ENCODE data around the gene OVOL2.

The OVOL2 gene

GRCh38 chr20:18019068-18019467, 38.6 kb downstream of the OVOL2 start:
- TF ChIP-seq, protein P1, sequence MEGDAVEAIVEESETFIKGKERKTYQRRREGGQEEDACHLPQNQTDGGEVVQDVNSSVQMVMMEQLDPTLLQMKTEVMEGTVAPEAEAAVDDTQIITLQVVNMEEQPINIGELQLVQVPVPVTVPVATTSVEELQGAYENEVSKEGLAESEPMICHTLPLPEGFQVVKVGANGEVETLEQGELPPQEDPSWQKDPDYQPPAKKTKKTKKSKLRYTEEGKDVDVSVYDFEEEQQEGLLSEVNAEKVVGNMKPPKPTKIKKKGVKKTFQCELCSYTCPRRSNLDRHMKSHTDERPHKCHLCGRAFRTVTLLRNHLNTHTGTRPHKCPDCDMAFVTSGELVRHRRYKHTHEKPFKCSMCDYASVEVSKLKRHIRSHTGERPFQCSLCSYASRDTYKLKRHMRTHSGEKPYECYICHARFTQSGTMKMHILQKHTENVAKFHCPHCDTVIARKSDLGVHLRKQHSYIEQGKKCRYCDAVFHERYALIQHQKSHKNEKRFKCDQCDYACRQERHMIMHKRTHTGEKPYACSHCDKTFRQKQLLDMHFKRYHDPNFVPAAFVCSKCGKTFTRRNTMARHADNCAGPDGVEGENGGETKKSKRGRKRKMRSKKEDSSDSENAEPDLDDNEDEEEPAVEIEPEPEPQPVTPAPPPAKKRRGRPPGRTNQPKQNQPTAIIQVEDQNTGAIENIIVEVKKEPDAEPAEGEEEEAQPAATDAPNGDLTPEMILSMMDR (IDR thresholded peaks at IDR 0.05; ENCODE audit: insufficient read depth, low read length, poor library complexity, severe bottlenecking) = peak; percentile 17
- no peak for TF ChIP-seq EZH2phosphoT487 (conservative IDR thresholded peaks at IDR 0.05; ENCODE audit: low read length)
- H3K79me2 ChIP-seq (ENCODE audit: insufficient read depth, low read length) = no peaks in the 10 kb centered on the region
- no peaks in the 10 kb centered on the region for H3K9me3 ChIP-seq (ENCODE audit: insufficient read depth, low read length)
- H3K27ac ChIP-seq (ENCODE audit: low read depth, low read length) = no peak overlapping the region
- no peak overlapping the region for H3K4me3 ChIP-seq (ENCODE audit: insufficient read depth, low read length, poor library complexity, severe bottlenecking)
- no peaks in the 10 kb centered on the region for H3K9me2 ChIP-seq (replicated peaks; ENCODE audit: insufficient read depth, low read length)
- H3K27me3 ChIP-seq (ENCODE audit: low read length) = no peaks in the 10 kb centered on the region
- no peak overlapping the region for H3K4me2 ChIP-seq (ENCODE audit: low read depth, low read length, poor library complexity, severe bottlenecking)
- H3K9ac ChIP-seq (ENCODE audit: low read length) = no peak overlapping the region
- no peak overlapping the region for H2AFZ ChIP-seq (ENCODE audit: low read depth, low read length, severe bottlenecking)
- H3F3A ChIP-seq (ENCODE audit: insufficient read depth) = no peaks in the 10 kb centered on the region
- H3K36me3 ChIP-seq (ENCODE audit: low read length) = no peaks in the 10 kb centered on the region
- no peaks in the 10 kb centered on the region for H4K20me1 ChIP-seq (ENCODE audit: low read depth, low read length)

DNA sequence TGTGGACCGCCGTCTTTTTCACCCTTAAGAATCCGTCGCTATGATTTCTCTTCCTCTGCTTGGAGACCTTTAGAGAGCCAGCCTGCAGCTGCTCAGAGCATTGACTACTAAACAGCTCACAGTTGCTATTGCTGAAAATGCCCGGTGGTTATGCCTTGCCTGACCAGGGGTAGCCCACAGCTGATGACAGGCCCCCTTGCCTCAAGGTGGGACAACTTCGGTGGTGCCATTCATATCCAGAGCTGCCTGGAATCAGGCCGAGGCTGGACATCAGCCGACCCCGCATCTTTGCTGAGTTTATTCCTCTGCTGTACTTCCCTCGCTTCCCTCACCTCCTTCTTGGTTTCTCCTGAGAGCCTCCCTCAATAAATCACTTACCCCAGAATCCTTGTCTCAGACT, 39.6 kb downstream of the OVOL2 start:
- Histone ChIP-seq H2AFZ (ENCODE audit: low read depth, low read length, severe bottlenecking) (no peak overlapping the region), H3K4me2 (ENCODE audit: low read depth, low read length, poor library complexity, severe bottlenecking) (no peak overlapping the region), H3F3A (ENCODE audit: insufficient read depth) (no peaks in the 10 kb centered on the region), H4K20me1 (ENCODE audit: low read depth, low read length) (no peaks in the 10 kb centered on the region), H3K27me3 (ENCODE audit: low read length) (no peaks in the 10 kb centered on the region), H3K9ac (ENCODE audit: low read length) (no peak overlapping the region), H3K27ac (ENCODE audit: low read depth, low read length) (no peak overlapping the region), H3K9me2 (replicated peaks; ENCODE audit: insufficient read depth, low read length) (no peaks in the 10 kb centered on the region), H3K36me3 (ENCODE audit: low read length) (no peaks in the 10 kb centered on the region), H3K4me3 (ENCODE audit: insufficient read depth, low read length, poor library complexity, severe bottlenecking) (no peak overlapping the region), H3K79me2 (ENCODE audit: insufficient read depth, low read length) (no peaks in the 10 kb centered on the region), H3K9me3 (ENCODE audit: insufficient read depth, low read length) (no peaks in the 10 kb centered on the region)
- TF ChIP-seq, protein P1 (IDR thresholded peaks at IDR 0.05; ENCODE audit: insufficient read depth, low read length, poor library complexity, severe bottlenecking) = no peak
- no peak for TF ChIP-seq EZH2phosphoT487 (conservative IDR thresholded peaks at IDR 0.05; ENCODE audit: low read length)

DNA sequence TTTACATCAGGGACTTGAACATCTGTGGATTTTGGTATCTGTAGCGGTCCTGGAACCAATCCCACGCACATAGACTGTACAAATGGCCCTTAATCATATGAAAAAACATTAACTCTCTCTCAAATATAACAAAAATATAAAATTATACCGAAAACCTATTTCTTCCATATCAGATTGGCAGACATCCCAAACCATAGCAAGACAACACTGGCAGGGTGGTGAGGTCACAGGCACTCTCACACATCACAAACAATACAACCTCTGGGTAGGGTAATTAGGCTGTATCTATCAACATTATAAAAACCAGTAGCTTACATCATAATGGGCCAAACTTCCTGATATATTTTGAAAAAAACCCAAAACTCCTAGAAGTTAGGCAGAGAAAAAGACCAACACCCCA, 40.9 kb downstream of the OVOL2 start:
- TF ChIP-seq, protein P1 (IDR thresholded peaks at IDR 0.05; ENCODE audit: insufficient read depth, low read length, poor library complexity, severe bottlenecking) = no peak
- TF ChIP-seq EZH2phosphoT487 (conservative IDR thresholded peaks at IDR 0.05; ENCODE audit: low read length) = no peak
- H2AFZ ChIP-seq (ENCODE audit: low read depth, low read length, severe bottlenecking) = no peak overlapping the region

More for the DNA sequence above, 40.9 kb downstream of the OVOL2 start:
- Histone ChIP-seq H3K79me2 (ENCODE audit: insufficient read depth, low read length) (no peaks in the 10 kb centered on the region), H3K4me2 (ENCODE audit: low read depth, low read length, poor library complexity, severe bottlenecking) (no peak overlapping the region), H3F3A (ENCODE audit: insufficient read depth) (no peaks in the 10 kb centered on the region), H3K4me3 (ENCODE audit: insufficient read depth, low read length, poor library complexity, severe bottlenecking) (no peak overlapping the region), H3K27ac (ENCODE audit: low read depth, low read length) (no peak overlapping the region), H3K36me3 (ENCODE audit: low read length) (no peaks in the 10 kb centered on the region), H4K20me1 (ENCODE audit: low read depth, low read length) (no peaks in the 10 kb centered on the region), H3K9me3 (ENCODE audit: insufficient read depth, low read length) (no peaks in the 10 kb centered on the region), H3K9ac (ENCODE audit: low read length) (no peak overlapping the region), H3K27me3 (ENCODE audit: low read length) (no peaks in the 10 kb centered on the region), H3K9me2 (replicated peaks; ENCODE audit: insufficient read depth, low read length) (no peaks in the 10 kb centered on the region)

Data from SU-DHL-6 (cell line).